ENCODE results near the gene MRO.

DNA sequence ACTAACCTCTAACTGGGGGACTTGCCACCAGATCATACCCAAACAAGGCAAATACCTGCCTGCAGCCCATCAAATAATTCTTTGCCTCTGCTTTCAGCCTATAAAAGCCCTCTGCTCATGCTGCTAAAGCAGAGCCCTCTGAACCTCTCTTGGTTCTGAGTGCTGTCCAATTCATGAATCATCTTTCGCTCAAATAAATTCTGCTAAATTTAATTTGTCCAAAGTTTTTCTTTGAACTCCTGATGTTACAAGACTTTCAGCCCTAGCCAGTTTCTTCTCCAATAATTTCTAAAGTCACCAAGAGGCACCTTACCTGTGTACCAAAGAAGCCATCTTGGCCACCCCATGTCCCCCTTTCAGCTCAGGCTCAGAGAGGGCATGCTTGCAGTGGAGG, 72.0 kb downstream of the MRO start:
- TF ChIP-seq CTCF (IDR thresholded peaks at IDR 0.05) (no peak), POLR2AphosphoS5 (IDR thresholded peaks at IDR 0.05; ENCODE audit: low read depth, low read length) (no peak), TCF7L2 (IDR thresholded peaks at IDR 0.05; ENCODE audit: low read depth, low read length) (no peak), REST (IDR thresholded peaks at IDR 0.05; ENCODE audit: insufficient read depth in 1 of 2, low read depth in 2 of 2, low read length in 1 of 2) (no peak), SIN3A (IDR thresholded peaks at IDR 0.05; ENCODE audit: borderline replicate concordance, insufficient read depth, low read depth, low read length) (no peak)
